Breast epithelium (tissue), 3 donors: ENCODE measurements around the gene KIF21A.

ENCODE experiments used
- POLR2A ChIP-seq: fragments of 450-650 bp; IDR thresholded peaks from one replicate; pipeline ENCODE4 v1.6.1; 2016; ENCODE audit warnings: antibody characterized with exemption, mild to moderate bottlenecking, moderate library complexity
- POLR2AphosphoS5 ChIP-seq, 3 donors: sonication (generic); formaldehyde crosslinking; IDR thresholded peaks; one replicate each; pipeline ENCODE4 v1.6.1; 2017; ENCODE audit warnings: antibody characterized with exemption in 3 of 3
- TF ChIP-seq, protein P1 (sequence below), 3 donors: fragments of 450-650 bp; IDR thresholded peaks; one replicate each; pipeline ENCODE4 v1.5.1; 2016 to 2017; ENCODE audit warnings: antibody characterized with exemption in 3 of 3, mild to moderate bottlenecking in 3 of 3, moderate library complexity in 3 of 3

DNA sequence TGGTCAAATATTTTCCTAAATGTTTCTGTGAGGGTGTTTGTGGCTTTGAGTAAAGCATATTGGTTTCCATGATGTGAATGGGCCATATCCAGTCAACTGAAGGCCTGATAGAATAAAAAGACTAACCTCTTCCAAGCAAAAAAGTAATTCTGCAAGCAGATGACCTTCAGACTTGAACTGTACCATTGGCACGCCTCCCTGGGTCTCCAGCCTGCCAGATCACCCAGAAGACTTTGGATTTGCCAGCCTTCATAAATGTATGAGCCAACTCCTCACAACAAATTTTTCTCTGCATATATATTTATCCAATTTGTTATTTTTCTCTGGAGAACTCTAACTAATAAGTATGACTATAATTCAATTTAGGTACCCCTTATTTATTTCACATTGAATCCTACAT is 190.3 kb downstream of the KIF21A start:
- no peak for TF ChIP-seq POLR2AphosphoS5 (IDR thresholded peaks at IDR 0.05)
- no peak for TF ChIP-seq POLR2A
- TF ChIP-seq, protein P1, sequence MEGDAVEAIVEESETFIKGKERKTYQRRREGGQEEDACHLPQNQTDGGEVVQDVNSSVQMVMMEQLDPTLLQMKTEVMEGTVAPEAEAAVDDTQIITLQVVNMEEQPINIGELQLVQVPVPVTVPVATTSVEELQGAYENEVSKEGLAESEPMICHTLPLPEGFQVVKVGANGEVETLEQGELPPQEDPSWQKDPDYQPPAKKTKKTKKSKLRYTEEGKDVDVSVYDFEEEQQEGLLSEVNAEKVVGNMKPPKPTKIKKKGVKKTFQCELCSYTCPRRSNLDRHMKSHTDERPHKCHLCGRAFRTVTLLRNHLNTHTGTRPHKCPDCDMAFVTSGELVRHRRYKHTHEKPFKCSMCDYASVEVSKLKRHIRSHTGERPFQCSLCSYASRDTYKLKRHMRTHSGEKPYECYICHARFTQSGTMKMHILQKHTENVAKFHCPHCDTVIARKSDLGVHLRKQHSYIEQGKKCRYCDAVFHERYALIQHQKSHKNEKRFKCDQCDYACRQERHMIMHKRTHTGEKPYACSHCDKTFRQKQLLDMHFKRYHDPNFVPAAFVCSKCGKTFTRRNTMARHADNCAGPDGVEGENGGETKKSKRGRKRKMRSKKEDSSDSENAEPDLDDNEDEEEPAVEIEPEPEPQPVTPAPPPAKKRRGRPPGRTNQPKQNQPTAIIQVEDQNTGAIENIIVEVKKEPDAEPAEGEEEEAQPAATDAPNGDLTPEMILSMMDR (IDR thresholded peaks at IDR 0.05): no peak
